TTC549 (cell line): ENCODE measurements around the gene TNRC18.
A peak's percentile ranks its signal among the peaks of the same experiment; 100 is the strongest.
"Not testable (repeated sequence)": the region's sequence is repeated elsewhere in the genome, so short reads cannot be mapped to it uniquely, and the experiment has no call there.

Source experiments
- FAIRE-seq: peaks from 2 replicates; lab custom pipeline; 2012; peaks lifted over from hg19 to GRCh38; lab: Jason Lieb, UNC

Gene TNRC18

GRCh38 chr7:5375925-5376324, 47.7 kb downstream of the TNRC18 start:
- FAIRE-seq = no peak

GRCh38 chr7:5374464-5374863, 49.2 kb downstream of the TNRC18 start:
- no peak for FAIRE-seq

- FAIRE-seq = no peak
These were observed 50.3 kb downstream of the TNRC18 start for GRCh38 chr7:5373300-5373699.

- FAIRE-seq = no peak
These were observed 52.9 kb downstream of the TNRC18 start for GRCh38 chr7:5370454-5371353.

- FAIRE-seq = no peak
These were observed 56.0 kb downstream of the TNRC18 start for GRCh38 chr7:5367661-5368060.

GRCh38 chr7:5365976-5366625, 57.5 kb downstream of the TNRC18 start:
- peak; percentile 19 for FAIRE-seq

GRCh38 chr7:5363729-5364128, 59.9 kb downstream of the TNRC18 start:
- FAIRE-seq = no peak

GRCh38 chr7:5362466-5362865, 61.2 kb downstream of the TNRC18 start:
- FAIRE-seq = no peak

GRCh38 chr7:5361446-5362127, 62.0 kb downstream of the TNRC18 start:
- no peak for FAIRE-seq

- no peak for FAIRE-seq
These were observed 62.7 kb downstream of the TNRC18 start for GRCh38 chr7:5360971-5361370.

GRCh38 chr7:5360451-5360850, 63.2 kb downstream of the TNRC18 start:
- FAIRE-seq = no peak

GRCh38 chr7:5360021-5360420, 63.6 kb downstream of the TNRC18 start:
- not testable (repeated sequence) for FAIRE-seq

- no peak for FAIRE-seq
These were observed 64.3 kb downstream of the TNRC18 start for GRCh38 chr7:5359344-5359743.

- FAIRE-seq = no peak
These were observed 65.7 kb downstream of the TNRC18 start for GRCh38 chr7:5357951-5358350.

- no peak for FAIRE-seq
These were observed 66.9 kb downstream of the TNRC18 start for GRCh38 chr7:5356751-5357119.

- FAIRE-seq = no peak
These were observed 69.0 kb downstream of the TNRC18 start for GRCh38 chr7:5354460-5355232.

GRCh38 chr7:5352440-5353010, 71.1 kb downstream of the TNRC18 start:
- FAIRE-seq = no peak

- FAIRE-seq = no peak
These were observed 71.9 kb downstream of the TNRC18 start for GRCh38 chr7:5351507-5352265.

- no peak for FAIRE-seq
These were observed 72.8 kb downstream of the TNRC18 start for GRCh38 chr7:5350600-5351385.

GRCh38 chr7:5350174-5350463, 73.5 kb downstream of the TNRC18 start:
- no peak for FAIRE-seq
